Activated T-helper 1 cell treated with anti-CD3 and anti-CD28 coated beads, Interleukin-2, amount 50 U/mL, for 16 hours (primary cell): Measurements from ENCODE around the gene ZNF365.
"Not testable (repeated sequence)": the region's sequence is repeated elsewhere in the genome, so short reads cannot be mapped to it uniquely, and the experiment has no call there.

ENCODE experiments used
- DNase-seq, 2 donors: peaks; one replicate each; pipeline ENCODE4 v3.0.0-alpha.2; 2020; ENCODE audit warnings: low read depth in 1 of 2, low spot score in 1 of 2

Gene ZNF365, protein sequence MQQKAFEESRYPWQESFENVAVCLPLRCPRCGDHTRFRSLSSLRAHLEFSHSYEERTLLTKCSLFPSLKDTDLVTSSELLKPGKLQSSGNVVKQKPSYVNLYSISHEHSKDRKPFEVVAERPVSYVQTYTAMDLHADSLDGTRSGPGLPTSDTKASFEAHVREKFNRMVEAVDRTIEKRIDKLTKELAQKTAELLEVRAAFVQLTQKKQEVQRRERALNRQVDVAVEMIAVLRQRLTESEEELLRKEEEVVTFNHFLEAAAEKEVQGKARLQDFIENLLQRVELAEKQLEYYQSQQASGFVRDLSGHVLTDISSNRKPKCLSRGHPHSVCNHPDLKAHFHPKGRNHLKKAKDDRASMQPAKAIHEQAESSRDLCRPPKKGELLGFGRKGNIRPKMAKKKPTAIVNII

DNA sequence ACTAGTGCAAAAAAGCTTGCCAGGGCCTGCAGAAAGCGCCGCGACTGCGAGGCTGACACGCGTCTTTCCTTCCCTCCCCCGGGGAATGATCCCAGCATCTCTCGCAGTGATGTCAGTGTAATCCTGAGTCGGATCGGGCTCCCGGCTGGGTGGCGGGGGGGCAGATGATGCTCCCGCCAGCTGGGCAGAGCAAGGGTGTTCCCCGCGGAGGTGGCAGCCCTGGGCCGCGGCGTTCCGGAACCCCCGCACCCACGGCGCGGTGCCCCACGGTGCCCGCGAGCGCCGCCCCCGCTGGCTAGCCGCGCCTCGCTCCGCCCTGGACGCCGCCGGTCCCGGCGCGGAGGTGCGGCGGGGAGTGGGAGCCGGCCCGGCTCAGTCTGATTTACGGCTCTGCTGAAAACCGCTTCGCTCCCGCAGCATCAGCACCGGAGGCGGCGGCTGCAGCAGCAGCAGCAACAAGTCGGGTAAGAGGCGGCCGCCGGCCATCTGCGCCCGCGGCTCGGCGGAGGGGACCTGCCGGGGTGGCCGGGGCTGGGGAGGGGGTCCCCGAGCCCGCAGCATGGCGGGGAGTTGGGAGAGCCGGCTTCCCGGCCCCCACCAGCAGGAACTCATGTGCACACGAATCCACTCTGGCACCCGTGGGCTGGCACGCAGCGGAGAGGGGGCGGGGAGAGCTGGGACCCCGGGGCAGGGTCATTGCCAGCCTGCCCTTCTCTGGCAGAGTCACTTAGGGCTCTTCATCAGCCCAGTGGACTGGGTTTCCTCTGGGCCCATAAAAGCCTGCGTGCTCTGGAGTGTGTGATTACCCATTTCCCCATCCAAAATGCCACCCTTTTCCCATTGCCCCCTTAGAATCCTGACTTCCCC lies at the start of gene ZNF365:
TSS of gene ZNF365 (plus strand) at position 375 of the 867 bp plus-strand sequence. CDS start 1,825 bp downstream, outside the sequence.
- DNase-seq = peak in 1 of 2 donors; percentile 32

DNA sequence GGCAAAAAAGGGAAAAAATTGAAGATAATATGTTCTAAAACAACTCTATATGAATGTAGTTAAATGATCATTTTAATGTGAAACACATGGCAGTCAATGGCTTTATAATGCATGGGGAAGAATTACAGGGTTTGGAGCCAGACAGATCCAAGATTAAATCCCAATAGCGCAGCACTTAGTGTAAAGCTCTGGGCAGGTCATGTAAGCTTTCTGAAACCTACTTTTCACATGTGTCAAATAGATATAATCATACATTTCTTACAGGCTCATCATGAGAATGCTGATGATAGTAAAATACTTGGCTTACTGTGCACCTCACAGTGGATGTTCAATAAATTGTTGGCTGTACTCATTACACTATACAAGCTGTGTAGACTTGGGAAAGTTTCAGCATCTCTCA lies 48.0 kb upstream of the ZNF365 start:
- DNase-seq = no peak

DNA sequence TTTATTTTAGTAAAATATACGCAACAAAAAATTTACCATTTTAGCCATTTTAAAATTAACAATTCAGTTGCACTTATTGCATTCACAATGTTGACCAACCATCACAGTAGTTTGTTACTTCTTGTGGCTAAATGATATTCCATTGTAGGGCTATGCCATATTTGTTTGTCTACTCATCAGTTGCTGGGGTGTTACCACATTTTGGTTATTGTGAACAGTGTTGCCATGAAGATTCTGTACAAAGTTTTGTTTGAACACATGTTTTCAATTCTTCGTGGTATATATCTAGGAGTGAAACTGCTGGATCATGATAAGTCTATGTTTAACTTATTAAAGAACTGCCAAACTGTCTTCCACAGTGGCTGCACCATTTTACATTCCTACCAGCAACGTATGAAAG lies 46.3 kb upstream of the ZNF365 start:
- no peak for DNase-seq

DNA sequence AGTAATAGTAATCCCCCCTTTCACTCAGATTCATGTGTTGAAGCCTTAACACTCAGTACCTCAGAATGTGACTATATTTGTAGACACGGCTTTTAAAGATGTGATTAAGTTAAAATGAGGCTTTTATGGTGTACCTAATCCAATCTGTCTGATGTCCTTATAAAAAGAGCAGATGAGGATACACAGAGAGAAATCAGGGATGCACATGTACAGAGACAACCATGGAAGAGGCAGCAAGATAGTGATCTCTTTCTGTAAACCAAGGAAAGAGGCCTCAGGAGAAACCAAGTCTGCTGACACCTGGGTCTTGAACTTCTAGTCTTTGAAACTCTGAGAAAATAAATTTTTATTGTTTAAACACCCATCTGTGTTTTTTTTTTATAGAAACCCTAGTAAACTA lies 44.0 kb upstream of the ZNF365 start:
- DNase-seq = no peak

DNA sequence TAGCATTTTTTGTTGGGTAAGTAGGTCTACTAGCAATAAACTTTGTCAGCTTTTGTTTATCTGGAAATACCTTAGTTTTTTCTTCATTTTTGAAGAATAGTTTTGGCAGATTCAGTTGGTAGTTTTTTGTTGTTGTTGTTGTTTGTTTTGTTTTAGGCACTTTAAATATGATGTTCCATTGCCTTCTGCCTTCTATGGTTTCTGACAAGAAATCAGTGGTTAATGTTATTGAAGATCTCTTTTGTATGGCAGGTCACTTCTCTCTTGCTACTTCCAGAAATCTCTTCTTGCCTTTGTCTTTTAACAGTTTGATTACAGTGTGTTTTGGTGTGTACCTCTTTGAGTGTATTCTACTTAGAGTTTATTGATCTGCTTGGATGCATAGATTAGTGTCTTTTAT lies 41.8 kb upstream of the ZNF365 start:
- no peak for DNase-seq

DNA sequence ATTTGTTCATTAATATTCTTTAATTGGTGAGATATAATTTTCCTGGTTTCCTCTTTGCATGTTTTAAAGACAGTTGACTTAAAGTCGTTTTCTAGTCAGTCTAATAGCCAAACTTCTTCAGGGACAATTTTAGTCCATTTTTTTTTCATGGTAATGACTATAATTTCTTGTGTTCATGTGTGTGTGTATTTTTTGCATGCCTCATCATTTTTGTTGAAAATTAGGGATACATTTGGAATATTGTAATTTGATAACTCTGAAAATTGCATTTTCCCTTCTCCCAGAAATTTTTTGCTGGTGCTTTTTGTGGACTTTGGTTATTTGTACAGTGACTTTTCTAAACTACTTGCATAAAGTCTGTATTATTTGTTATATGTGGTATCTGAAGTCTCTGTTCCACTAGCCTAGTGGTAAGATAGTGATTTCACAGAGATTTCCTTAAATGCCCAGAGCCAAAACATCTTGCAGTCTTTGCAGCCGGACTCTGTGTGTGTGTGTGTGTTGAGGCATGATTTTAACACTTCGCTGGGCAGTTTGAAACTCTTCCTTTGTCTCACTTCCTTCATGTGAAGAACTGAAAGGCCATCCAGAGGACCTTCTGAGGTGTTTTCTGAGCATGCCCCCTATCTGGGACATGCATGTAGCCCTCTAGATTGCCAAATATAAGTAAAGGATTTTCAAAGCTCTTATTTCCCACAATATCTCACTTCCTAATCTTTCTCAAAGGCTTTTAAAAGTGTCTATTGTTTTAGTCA lies 40.9 kb upstream of the ZNF365 start:
- no peak for DNase-seq

DNA sequence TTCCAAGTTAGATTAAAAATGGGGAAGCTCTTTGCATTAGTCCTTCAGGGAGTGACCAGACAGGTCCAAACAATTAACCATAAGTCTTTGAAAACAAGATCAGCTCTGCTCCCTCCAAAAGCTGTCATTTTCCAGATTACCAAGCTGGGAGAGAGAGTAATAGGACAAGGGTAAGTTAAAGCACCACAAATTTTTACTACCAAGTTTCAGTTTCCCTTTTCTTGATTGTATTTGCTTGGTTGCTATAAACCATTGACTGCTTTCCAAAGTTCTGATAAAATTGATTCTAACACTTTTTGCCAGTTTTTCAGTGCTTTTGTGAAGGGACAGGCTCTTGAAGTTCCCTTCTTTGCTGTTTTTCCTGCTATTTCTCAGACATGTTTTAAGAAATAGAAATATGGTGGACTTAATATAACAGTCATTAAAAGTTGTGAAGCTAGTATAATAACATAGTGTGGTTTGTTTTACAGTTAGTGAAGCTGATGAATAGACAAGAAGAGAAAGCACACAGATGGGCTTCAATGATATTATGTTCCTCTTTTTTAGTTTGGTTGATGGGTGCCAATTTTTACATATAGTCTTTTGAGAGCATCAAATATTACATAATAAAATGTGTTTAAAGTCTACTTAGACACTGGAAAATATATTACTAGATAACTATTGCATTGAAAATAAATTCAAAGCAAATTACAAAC lies 40.0 kb upstream of the ZNF365 start:
- DNase-seq = no peak

DNA sequence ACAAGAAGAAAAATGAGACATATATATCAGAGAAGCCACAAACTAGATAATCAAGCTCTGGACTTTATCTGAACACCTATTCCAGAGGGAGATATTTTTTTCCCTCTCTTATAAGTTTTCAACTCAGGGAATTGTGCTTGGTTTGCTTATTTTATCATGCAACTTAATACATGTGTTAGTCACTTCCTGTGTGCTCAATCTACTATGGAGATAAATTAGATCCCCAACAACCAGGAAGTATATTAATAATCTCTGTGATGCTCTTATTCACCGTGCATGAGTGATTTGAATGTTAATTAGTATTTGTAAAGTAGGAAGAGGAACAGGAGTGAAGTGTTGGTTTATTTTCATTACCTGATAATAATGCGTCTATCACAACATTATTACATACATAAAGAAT lies 38.8 kb upstream of the ZNF365 start:
- DNase-seq = no peak

DNA sequence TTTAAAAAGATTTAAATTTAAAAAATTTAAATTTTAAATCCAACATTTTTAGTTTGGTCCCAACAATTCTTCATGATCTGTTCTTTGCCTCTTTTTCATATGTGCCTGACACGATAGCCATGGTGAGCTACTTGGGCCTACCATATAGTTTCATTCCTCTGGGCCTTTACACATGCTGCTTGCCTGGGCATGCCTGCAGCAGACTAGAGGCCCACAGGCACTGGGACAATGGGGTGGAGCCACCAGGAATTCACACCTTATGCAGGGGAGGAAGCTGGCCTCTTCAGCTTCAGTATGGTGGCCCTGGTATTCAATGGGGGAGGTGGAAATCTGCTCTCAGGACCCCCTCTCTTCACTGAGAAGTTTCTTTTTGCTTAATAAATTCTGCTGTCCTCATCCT lies 37.8 kb upstream of the ZNF365 start:
- DNase-seq = no peak

DNA sequence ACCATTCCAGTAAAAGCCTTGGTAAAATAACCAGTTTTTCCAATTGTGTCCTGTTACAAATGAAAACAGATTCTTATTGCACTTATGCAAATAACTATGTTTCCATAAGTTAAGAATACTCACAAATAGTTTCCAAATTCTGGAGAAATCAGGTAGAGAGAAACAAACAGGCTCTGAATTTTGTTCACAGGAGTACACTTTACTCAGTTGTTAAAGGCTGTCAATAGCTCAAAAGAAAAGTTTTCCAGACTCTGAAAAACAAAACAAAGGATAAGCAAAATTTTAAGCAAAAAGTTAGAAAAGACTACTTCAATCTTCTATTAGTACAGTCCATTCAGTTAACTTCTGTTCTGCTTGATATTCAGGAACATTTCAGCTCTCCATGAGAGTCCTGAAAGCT lies 32.8 kb upstream of the ZNF365 start:
- no peak for DNase-seq

DNA sequence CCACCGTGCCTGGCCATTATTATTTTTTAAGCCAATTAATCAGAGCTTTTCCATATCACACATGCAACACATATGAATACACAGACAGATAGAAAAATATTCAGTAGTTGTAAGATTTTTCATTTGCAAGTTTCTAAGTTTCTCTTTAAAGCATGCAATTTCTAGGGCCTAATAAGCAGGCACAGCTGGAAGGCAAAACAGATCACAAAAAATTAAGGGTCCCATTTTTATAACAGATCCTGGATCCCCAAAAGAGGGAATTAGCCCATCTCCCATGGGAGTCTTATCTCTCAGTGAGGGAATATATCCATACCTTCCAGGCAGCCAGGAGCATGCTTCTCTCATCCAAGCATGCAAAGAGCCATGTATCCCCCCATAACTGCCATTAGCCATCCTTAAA lies 31.2 kb upstream of the ZNF365 start:
- DNase-seq = no peak

DNA sequence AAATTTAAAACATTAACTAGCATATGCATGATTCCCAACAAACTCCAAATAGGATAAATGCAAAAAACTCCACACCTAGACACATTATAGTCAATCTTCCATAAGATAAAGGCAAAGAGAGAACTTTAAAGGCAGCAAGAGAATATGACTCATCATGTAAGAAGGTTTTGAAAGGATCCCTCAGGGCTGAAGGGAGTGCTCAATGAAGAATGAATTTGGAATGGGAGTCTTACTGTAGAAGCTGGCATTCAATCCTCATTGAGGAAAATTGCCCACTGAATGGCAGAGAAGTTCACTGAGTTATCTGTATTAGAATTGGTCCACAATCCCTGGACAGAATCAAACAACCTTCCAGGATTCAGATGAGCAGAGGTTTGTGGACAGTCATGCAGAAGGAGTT lies 26.1 kb upstream of the ZNF365 start:
- no peak for DNase-seq

DNA sequence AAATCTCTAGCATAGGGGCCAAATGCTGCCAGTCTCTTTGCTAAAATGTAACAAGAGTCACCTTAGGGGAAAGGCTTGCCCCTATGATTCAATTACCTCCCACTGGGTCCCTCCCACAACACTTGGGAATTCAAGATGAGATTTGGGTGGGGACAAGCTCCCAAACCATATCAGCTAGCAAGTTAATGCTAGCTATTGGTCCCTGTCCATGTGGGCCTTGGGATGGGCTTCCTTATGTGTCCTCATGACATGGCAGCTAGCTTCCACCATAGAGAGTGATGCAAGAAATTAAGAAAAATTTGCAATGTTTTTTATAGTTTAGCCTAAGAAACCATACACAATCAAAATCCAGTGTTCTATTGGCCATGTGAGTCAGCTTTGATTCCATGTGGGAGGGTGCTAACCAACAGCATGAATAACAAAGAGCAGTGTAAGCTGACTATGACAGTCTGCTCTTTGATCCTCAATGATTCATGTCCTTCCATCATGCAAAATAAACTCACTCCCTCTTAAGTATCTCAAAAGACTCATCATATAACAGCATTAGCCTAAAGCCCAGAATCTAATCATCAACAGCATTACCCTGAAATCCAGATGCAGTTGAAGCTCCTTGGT lies 21.7 kb upstream of the ZNF365 start:
- no peak for DNase-seq

DNA sequence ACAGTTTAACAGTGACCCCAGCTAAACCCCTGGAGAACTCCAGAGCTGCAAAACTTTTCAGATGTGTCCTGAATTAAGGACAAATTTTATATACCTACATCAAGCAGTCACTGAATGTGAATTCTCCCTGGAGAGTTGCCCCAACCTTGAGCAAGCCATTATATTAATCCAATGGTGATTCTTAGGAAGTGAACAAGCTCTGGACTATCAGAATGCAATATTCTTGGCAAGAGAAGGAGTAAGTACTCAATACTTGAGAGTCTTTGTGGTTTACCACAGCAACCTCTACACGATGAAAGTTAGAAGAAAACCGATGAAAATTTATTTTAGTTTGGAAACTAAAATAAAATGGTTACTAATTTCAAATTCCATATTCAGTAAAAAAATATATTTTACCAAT lies 19.3 kb upstream of the ZNF365 start:
- DNase-seq = no peak

DNA sequence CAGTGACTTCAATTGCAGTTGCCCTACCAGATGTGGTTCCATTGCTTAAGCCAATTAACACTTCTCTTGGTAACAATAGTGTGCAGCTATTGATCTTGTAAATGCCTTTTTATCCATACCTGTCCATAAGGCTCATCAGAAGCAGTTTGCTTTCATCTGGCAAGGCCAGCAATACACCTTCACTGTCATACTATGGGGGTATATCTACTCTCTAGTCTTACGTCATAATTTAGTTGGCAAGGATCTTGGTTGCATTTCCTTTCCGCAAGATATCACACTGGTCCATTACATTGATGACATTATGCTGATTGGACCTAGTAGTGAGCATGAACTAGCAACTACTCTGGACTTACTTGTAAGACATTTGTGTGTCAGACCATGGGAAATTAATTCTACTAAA lies 17.7 kb upstream of the ZNF365 start:
- no peak for DNase-seq

DNA sequence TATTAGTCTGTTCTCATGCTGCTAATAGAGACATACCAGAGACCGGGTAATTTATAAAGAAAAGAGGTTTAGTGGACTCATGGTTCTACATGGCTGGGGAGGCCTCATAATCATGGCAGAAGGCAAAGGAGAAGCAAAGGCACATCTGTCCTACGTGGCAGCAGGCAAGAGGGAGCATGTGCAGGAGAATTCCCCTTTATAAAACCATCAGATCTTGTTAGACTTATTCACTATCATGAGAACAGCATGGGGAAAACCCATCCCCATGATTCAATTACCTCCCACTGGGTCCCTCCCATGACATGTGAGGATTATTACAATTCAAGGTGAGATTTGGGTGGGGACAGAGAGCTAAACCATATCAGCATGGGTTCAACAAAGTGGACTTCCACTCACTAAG lies 16.0 kb upstream of the ZNF365 start:
- DNase-seq = not testable (repeated sequence)

DNA sequence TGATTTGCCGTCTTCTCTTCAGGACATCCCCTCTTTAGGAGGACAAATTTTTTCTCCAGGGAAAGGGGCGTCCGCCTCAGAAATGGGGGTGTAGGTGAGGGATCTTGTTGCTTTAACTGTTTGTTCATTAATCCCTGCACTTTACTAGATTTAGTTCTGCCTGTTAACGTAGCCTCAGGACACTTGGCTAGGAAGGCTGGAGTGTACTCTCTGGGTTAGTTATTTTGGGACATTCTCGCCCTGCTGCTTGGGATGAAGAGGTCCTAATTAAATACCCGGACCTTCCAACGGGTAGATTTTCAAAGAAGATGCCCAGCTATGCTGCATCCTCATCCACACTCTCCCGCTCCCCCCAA lies 552 bp upstream of the ZNF365 start:
- no peak for DNase-seq

DNA sequence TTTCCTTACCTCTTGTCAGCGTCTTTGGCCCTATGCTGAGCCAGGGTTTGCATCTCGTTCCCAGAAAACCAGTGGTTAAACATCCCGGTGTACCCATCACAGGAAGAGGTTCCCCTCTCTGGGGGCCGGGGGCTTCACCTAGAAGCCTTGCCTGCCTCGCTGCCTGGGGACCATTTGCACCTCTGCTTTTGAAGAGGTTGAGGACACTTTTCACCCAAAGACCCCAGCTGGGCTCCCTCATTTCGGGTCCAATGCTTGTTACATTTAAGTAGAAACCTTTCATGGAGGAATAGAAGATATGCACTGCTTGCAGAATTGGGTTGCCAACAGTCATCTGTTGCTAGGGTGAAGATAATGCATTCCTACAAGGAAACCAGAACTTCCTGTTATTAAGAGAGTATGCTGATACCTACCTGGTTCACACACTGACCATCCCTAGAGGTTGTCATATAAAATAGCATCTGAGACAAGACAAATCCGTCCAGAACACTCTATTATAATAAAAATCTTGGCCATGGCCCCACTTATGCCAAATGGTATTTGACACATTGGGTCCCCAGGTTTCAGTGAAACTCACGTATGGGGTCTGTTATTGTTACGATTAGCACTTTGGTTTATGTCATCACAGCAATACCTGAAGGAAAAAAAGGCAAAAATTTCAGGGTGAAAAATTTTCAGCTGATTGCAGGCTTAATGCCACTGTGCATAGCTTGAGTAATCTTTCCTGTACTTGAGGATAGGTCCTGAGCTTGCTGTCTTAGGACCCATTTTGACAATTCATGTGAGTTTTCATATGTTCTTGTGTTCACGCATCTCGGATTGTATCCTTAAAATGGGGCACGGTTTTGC lies 917 bp downstream of the ZNF365 start:
- DNase-seq = no peak

DNA sequence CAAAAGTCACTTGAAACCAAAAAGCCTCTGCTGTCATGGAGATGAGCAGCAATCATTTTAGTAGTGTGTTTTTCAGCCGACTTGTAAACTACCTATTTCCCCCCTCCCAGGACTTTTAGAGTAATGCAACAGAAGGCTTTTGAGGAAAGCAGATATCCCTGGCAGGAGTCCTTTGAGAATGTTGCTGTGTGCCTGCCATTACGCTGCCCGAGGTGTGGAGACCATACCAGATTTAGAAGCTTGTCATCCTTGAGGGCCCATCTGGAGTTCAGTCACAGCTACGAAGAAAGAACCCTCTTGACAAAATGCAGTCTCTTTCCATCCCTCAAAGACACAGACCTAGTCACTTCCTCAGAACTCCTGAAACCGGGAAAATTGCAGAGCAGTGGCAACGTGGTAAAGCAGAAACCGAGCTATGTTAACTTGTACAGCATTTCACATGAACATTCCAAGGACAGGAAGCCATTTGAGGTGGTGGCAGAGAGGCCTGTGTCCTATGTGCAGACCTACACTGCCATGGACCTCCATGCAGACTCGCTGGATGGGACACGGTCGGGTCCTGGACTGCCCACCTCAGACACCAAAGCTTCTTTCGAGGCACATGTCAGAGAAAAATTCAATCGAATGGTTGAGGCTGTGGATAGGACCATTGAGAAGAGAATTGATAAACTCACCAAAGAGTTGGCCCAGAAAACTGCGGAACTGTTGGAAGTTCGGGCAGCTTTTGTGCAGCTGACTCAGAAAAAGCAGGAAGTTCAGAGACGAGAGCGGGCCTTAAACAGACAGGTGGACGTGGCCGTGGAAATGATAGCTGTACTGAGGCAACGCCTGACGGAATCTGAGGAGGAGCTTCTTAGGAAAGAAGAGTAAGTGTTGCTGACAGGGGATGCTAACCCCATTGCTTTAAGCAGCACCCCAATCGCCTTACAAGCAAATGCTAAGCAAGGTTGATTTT lies 2.2 kb downstream of the ZNF365 start:
- DNase-seq = no peak
